Measurements from ENCODE around the gene WDR64. TPM values are rescaled to one million over a fixed set of nuclear protein-coding genes. Genes with fewer than 3 reads are reported as not detected.
A peak's percentile ranks its signal among the peaks of the same experiment; 100 is the strongest.

The WDR64 gene
- total RNA-seq, 1 donor from 2014 or later = not detected

- no peak for DNase-seq (ENCODE audit: missing footprints)
- intact Hi-C loops (cut with DNase I) = no loop called here
Measured at GRCh38 chr1:241627453-241628259, 24.4 kb upstream of the WDR64 start.

GRCh38 chr1:241630005-241630404 lies 22.1 kb upstream of the WDR64 start:
- DNase-seq (ENCODE audit: missing footprints) (no peak), ATAC-seq (no peak)
- intact Hi-C loops (cut with DNase I) = no loop called here

More at GRCh38 chr1:241627453-241628259, 24.4 kb upstream of the WDR64 start:
- ATAC-seq = no peak

- ATAC-seq = no peak
- intact Hi-C loops (cut with DNase I) = no loop called here
- no peak for DNase-seq (ENCODE audit: missing footprints)
Measured at GRCh38 chr1:241630476-241630875, 21.6 kb upstream of the WDR64 start.

GRCh38 chr1:241630899-241631298 lies 21.2 kb upstream of the WDR64 start:
- no peak for DNase-seq (ENCODE audit: missing footprints)
- intact Hi-C loops (cut with DNase I) = no loop called here
- ATAC-seq = no peak

- DNase-seq (ENCODE audit: missing footprints) = no peak
- intact Hi-C loops (cut with DNase I) = no loop called here
- no peak for ATAC-seq
Measured at GRCh38 chr1:241631674-241632073, 20.4 kb upstream of the WDR64 start.

- intact Hi-C loops (cut with DNase I) = no loop called here
- ATAC-seq = no peak
- DNase-seq (ENCODE audit: missing footprints) = no peak
Measured at GRCh38 chr1:241632987-241633386, 19.1 kb upstream of the WDR64 start.

- ATAC-seq (no peak), DNase-seq (ENCODE audit: missing footprints) (no peak)
- intact Hi-C loops (cut with DNase I) = no loop called here
Measured at GRCh38 chr1:241635556-241636152, 16.4 kb upstream of the WDR64 start.

- DNase-seq (ENCODE audit: missing footprints) (no peak), ATAC-seq (no peak)
- intact Hi-C loops (cut with DNase I) = no loop called here
Measured at GRCh38 chr1:241636291-241636690, 15.8 kb upstream of the WDR64 start.

GRCh38 chr1:241637046-241637590 lies 15.0 kb upstream of the WDR64 start:
- no peak for ATAC-seq
- intact Hi-C loops (cut with DNase I) = no loop called here
- no peak for DNase-seq (ENCODE audit: missing footprints)

- intact Hi-C loops (cut with DNase I) = no loop called here
- DNase-seq (ENCODE audit: missing footprints) (no peak), ATAC-seq (no peak)
Measured at GRCh38 chr1:241637604-241638003, 14.5 kb upstream of the WDR64 start.

GRCh38 chr1:241638099-241638682 lies 13.9 kb upstream of the WDR64 start:
- intact Hi-C loops (cut with DNase I) = no loop called here
- no peak for ATAC-seq
- no peak for DNase-seq (ENCODE audit: missing footprints)

- intact Hi-C loops (cut with DNase I) = no loop called here
- ATAC-seq (no peak), DNase-seq (ENCODE audit: missing footprints) (no peak)
Measured at GRCh38 chr1:241638909-241639622, 13.0 kb upstream of the WDR64 start.

- no peak for DNase-seq (ENCODE audit: missing footprints)
- intact Hi-C loops (cut with DNase I) = loop anchor here (5.0 kb wide), 1 partner anchor 122 kb away; the partner anchor contains the start of gene FH
- ATAC-seq = no peak
Measured at GRCh38 chr1:241639623-241640148, 12.4 kb upstream of the WDR64 start.

GRCh38 chr1:241640149-241640866 lies 11.8 kb upstream of the WDR64 start, which contains the start of the genes CHML and OPN3:
CHML (minus strand) TSS chr1:241640369; CDS start chr1:241635766, 4,603 bp downstream.
OPN3 (minus strand) TSS chr1:241640369; CDS start chr1:241640254, 115 bp downstream.
- DNase-seq (ENCODE audit: missing footprints) = peak; percentile 97
- ATAC-seq = peak; percentile 100
- intact Hi-C loops (cut with DNase I) = loop anchor here (5.0 kb wide), 1 partner anchor 123 kb away; the partner anchor contains the start of gene FH

GRCh38 chr1:241640867-241641622 lies 11.0 kb upstream of the WDR64 start:
- DNase-seq (ENCODE audit: missing footprints) (no peak), ATAC-seq (no peak)
- intact Hi-C loops (cut with DNase I) = loop anchor here (5.0 kb wide), 1 partner anchor 124 kb away; the partner anchor contains the start of gene FH

GRCh38 chr1:241641773-241642592 lies 10.1 kb upstream of the WDR64 start:
- intact Hi-C loops (cut with DNase I) = loop anchor here (5.0 kb wide), 1 partner anchor 125 kb away; the partner anchor contains the start of gene FH
- DNase-seq (ENCODE audit: missing footprints) (no peak), ATAC-seq (no peak)

Data from Right ventricle myocardium inferior (tissue), 1 donor.